GM12892 (cell line): ENCODE results near the gene CLN6.

ENCODE experiments used
- POLR2A ChIP-seq: IDR thresholded peaks from 2 replicates; pipeline ENCODE4 v1.6.1; 2011; ENCODE audit warnings: low read depth, low read length, control low read depth
- TAF1 ChIP-seq: IDR thresholded peaks from 2 replicates; pipeline ENCODE4 v1.6.1; 2011; ENCODE audit warnings: low read depth, mild to moderate bottlenecking, control low read depth, low read length, borderline replicate concordance

GRCh38 chr15:68241088-68241935 is 11.8 kb upstream of the CLN6 start:
- no peak for TF ChIP-seq POLR2A
- no peak for TF ChIP-seq TAF1
